Activated CD4-positive, alpha-beta T cell treated with anti-CD3 and anti-CD28 coated beads for 36 hours (primary cell): Measurements from ENCODE around the gene CYBC1. TPM values are rescaled to one million over a fixed set of nuclear protein-coding genes. Genes with fewer than 3 reads are reported as not detected.

ENCODE experiments used
- ATAC-seq: fragments of 200-7000 bp; cut with Tn5 transposase; one replicate; pipeline ENCODE4 v1.10.0; 2021; ENCODE audit warnings: mild to moderate bottlenecking, moderate library complexity
- CTCF ChIA-PET: fragments of 350-600 bp; sonication (Branson Sonifier 250); formaldehyde crosslinking; loops from one replicate; lab custom pipeline; 2021; ENCODE audit warnings: antibody characterized with exemption; lab: Charles Lee
- POLR2A ChIA-PET: fragments of 350-600 bp; sonication (Branson Sonifier 250); formaldehyde crosslinking; loops from one replicate; lab custom pipeline; 2021; ENCODE audit warnings: antibody characterized with exemption, inconsistent platforms; lab: Charles Lee
- DNase-seq: peaks from one replicate; pipeline ENCODE4 v3.0.0-alpha.2; 2020
- H3K27ac Mint-ChIP-seq: one replicate; pipeline ENCODE4 v1.8.0; 2021; ENCODE audit warnings: mixed read lengths
- H3K27me3 Mint-ChIP-seq: one replicate; pipeline ENCODE4 v1.8.0; 2021; ENCODE audit warnings: mixed read lengths
- H3K36me3 Mint-ChIP-seq: one replicate; pipeline ENCODE4 v1.8.0; 2021; ENCODE audit warnings: low read depth, mixed read lengths
- H3K4me1 Mint-ChIP-seq: one replicate; pipeline ENCODE4 v1.8.0; 2021; ENCODE audit warnings: mixed read lengths
- H3K4me3 Mint-ChIP-seq: one replicate; pipeline ENCODE4 v1.8.0; 2021; ENCODE audit warnings: mild to moderate bottlenecking, moderate library complexity, mixed read lengths
- H3K9me3 Mint-ChIP-seq: one replicate; pipeline ENCODE4 v1.8.0; 2021; ENCODE audit warnings: low read depth, mixed read lengths
- intact Hi-C, 2 experiments: fragments of 100-400 bp; cut with DNase I in 1 of 2; cut with micrococcal nuclease in 1 of 2; formaldehyde crosslinking; loops; one replicate each; pipeline versions ENCODE4 v1.14.2 to v1.15.1; 2022 to 2024; cut with DNase I, micrococcal nuclease
- total RNA-seq, 2 experiments: library from RNA; stranded (reverse); gene quantifications; one replicate each; pipeline ENCODE4 v1.2.3, GENCODE V29; 2021

The CYBC1 gene
- total RNA-seq, 2 experiments from 2014 or later: 286 to 329 TPM

DNA sequence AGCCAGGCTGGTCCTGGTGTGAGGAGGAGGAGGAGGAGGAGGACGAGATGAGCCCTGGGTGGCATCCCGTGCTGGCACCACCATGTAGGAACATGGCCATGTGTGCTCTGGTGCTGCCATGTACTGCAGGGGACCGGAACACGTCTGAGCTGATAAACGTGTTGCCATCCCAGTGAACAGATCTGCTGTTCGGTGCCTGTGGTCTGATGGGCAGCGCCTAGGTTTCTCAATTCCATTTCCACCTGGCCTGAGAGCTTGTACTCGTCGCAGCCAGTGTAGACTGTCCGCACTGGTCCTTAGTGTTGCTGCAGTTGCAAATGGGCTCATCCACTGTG, 40.6 kb upstream of the CYBC1 start:
- intact Hi-C loops: loop anchor here in 1 of 2 experiments (5.0 kb wide), 1 partner anchor 61 kb away; no protein-coding TSS in a partner anchor
- Mint-ChIP-seq H3K36me3 (peaks cover 13% of the 10 kb centered on the region), H3K27ac (no peak overlapping the region), H3K4me3 (no peak overlapping the region), H3K9me3 (no peaks in the 10 kb centered on the region), H3K27me3 (no peaks in the 10 kb centered on the region), H3K4me1 (peaks cover 10% of the 10 kb centered on the region)
- ChIA-PET CTCF (interaction anchor here (0.6 kb wide), 1 partner anchor 26 kb away, joined by 3 read pairs; no protein-coding TSS in a partner anchor), POLR2A (no interaction called here)
- DNase-seq (no peak), ATAC-seq (no peak)

DNA sequence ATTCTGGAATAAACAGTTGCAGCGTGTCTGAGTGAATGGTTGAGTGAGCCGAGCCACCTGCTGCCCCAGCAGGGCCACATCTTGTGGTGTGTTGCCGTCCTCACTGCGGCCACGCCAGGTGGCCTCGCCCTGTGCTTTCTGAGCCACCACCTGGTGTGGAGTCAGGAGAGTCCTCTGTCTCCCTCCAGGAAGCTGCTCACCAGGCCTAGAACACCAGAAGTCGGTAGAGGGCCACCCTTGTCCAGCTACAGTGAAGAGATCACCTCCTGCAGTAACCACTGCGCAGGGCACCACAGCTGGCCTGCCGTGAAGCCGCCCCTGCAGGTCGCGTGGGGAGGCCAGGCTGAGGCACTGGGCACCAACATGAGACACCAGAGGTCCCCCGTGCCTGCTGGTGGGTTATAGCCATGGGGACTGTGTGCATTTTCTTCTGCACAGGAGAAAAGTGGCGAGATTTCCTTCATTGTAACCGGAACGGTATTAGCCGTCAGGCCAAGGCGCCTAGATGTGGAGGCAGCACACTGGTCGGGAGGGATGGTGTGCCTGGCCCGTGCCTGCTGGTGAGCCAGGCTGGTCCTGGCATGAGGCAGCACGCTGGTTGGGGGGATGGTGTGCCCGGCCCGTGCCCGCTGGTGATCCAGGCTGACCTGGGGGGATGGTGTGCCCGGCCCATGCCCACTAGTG, 40.1 kb upstream of the CYBC1 start:
- no peaks in the 10 kb centered on the region for H3K27me3 Mint-ChIP-seq
- no peak for DNase-seq
- ChIA-PET POLR2A (no interaction called here), CTCF (interaction anchor here (0.6 kb wide), 1 partner anchor 26 kb away, joined by 3 read pairs; no protein-coding TSS in a partner anchor)
- peaks cover 12% of the 10 kb centered on the region for H3K4me1 Mint-ChIP-seq
- peak overlapping the region; percentile 35 for H3K27ac Mint-ChIP-seq
- H3K9me3 Mint-ChIP-seq: no peaks in the 10 kb centered on the region
- peaks cover 17% of the 10 kb centered on the region for H3K36me3 Mint-ChIP-seq
- no peak for ATAC-seq
- H3K4me3 Mint-ChIP-seq: no peak overlapping the region
- intact Hi-C loops: loop anchor here in 1 of 2 experiments (5.0 kb wide), 1 partner anchor 62 kb away; no protein-coding TSS in a partner anchor

GRCh38 chr17:82489851-82490511, 39.4 kb upstream of the CYBC1 start:
- Mint-ChIP-seq H3K4me3 (no peak overlapping the region), H3K4me1 (peaks cover 12% of the 10 kb centered on the region), H3K36me3 (peaks cover 19% of the 10 kb centered on the region), H3K27me3 (no peaks in the 10 kb centered on the region), H3K27ac (peak overlapping the region; percentile 35), H3K9me3 (no peaks in the 10 kb centered on the region)
- CTCF ChIA-PET: no interaction called here
- POLR2A ChIA-PET: no interaction called here
- no peak for ATAC-seq
- intact Hi-C loops: loop anchor here in 1 of 2 experiments (5.0 kb wide), 1 partner anchor 62 kb away; no protein-coding TSS in a partner anchor
- no peak for DNase-seq

- ChIA-PET POLR2A (no interaction called here), CTCF (interaction anchor here (0.9 kb wide), 1 partner anchor 179 kb away, joined by 3 read pairs; no protein-coding TSS in a partner anchor)
- intact Hi-C loops: no loop called here
- no peaks in the 10 kb centered on the region for H3K9me3 Mint-ChIP-seq
- peaks cover 24% of the 10 kb centered on the region for H3K36me3 Mint-ChIP-seq
- H3K27me3 Mint-ChIP-seq: no peaks in the 10 kb centered on the region
- ATAC-seq (no peak), DNase-seq (no peak)
- H3K27ac Mint-ChIP-seq: no peak overlapping the region
- no peak overlapping the region for H3K4me3 Mint-ChIP-seq
- peaks cover 8% of the 10 kb centered on the region for H3K4me1 Mint-ChIP-seq
Measured at GRCh38 chr17:82489117-82489516, 38.6 kb upstream of the CYBC1 start.

- H3K9me3 Mint-ChIP-seq: no peaks in the 10 kb centered on the region
- H3K36me3 Mint-ChIP-seq: peaks cover 30% of the 10 kb centered on the region
- intact Hi-C loops: no loop called here
- H3K4me3 Mint-ChIP-seq: no peak overlapping the region
- DNase-seq: no peak
- CTCF ChIA-PET: interaction anchor here (0.7 kb wide), 1 partner anchor 60 kb away, joined by 3 read pairs; no protein-coding TSS in a partner anchor
- peaks cover 8% of the 10 kb centered on the region for H3K4me1 Mint-ChIP-seq
- POLR2A ChIA-PET: no interaction called here
- no peaks in the 10 kb centered on the region for H3K27me3 Mint-ChIP-seq
- no peak for ATAC-seq
- H3K27ac Mint-ChIP-seq: no peak overlapping the region
Measured at GRCh38 chr17:82487910-82488309, 37.4 kb upstream of the CYBC1 start.

DNA sequence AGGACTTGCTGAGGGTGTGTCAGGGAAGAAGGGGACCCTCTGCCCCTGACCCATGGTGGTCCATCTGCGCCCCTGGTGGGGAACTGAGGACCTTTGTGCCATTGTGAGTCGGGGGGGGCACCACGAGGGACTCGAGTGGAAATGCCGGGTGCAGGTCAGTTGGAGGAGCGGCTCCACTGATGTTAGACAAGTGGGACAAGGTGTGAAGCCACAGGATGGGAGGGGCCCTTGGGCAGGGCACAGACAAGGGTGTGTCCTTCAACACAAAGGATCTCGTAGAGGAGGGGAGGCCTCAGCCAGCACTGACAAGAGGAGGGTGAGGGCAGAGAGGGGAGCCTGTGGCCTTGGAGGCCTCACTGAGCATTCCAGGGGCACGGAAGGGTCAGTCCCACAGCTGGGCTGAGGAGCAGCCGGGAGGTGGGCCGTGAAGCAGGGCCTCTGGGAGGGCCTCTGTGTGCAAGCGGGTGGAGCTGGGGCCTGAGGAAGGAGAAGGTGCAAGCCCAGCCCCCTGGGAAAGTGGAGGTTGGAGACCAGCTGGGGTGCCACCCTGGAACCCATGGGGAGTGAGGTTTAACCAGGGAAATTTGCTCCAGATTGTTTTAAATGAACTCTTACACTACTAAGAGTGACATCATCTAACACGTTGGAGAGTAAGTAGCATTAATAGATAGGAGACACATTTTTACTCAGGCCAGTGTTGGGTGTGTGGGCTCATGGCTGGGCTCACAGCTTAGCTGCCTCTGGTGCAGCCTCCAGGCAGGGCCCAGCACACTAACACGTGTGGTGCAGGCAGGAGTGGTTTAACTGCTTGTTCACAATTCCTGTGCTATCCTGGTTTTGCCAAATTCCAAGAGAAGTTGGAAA, 35.9 kb upstream of the CYBC1 start:
- DNase-seq: no peak
- Mint-ChIP-seq H3K4me3 (no peak overlapping the region), H3K27me3 (no peaks in the 10 kb centered on the region), H3K4me1 (peaks cover 8% of the 10 kb centered on the region), H3K9me3 (no peaks in the 10 kb centered on the region), H3K27ac (no peak overlapping the region), H3K36me3 (peaks cover 36% of the 10 kb centered on the region)
- ChIA-PET CTCF (no interaction called here), POLR2A (no interaction called here)
- no peak for ATAC-seq
- intact Hi-C loops: no loop called here

- no peak for DNase-seq
- ATAC-seq: no peak
- intact Hi-C loops: no loop called here
- H3K36me3 Mint-ChIP-seq: peaks cover 42% of the 10 kb centered on the region
- H3K4me1 Mint-ChIP-seq: peaks cover 8% of the 10 kb centered on the region
- H3K27ac Mint-ChIP-seq: no peak overlapping the region
- H3K9me3 Mint-ChIP-seq: no peaks in the 10 kb centered on the region
- no peak overlapping the region for H3K4me3 Mint-ChIP-seq
- H3K27me3 Mint-ChIP-seq: no peaks in the 10 kb centered on the region
- CTCF ChIA-PET: interaction anchor here (0.6 kb wide), 1 partner anchor 176 kb away, joined by 3 read pairs; no protein-coding TSS in a partner anchor
- POLR2A ChIA-PET: no interaction called here
Measured at GRCh38 chr17:82483836-82484235, 33.3 kb upstream of the CYBC1 start.

- no peak for DNase-seq
- POLR2A ChIA-PET: no interaction called here
- Mint-ChIP-seq H3K4me1 (peaks cover 8% of the 10 kb centered on the region), H3K27ac (no peak overlapping the region), H3K27me3 (no peaks in the 10 kb centered on the region), H3K9me3 (no peaks in the 10 kb centered on the region), H3K4me3 (no peak overlapping the region), H3K36me3 (peaks cover 41% of the 10 kb centered on the region)
- no peak for ATAC-seq
- intact Hi-C loops: no loop called here
- CTCF ChIA-PET: interaction anchor here (0.6 kb wide), 1 partner anchor 176 kb away, joined by 3 read pairs; no protein-coding TSS in a partner anchor
Measured at GRCh38 chr17:82483204-82483660, 32.7 kb upstream of the CYBC1 start.

DNA sequence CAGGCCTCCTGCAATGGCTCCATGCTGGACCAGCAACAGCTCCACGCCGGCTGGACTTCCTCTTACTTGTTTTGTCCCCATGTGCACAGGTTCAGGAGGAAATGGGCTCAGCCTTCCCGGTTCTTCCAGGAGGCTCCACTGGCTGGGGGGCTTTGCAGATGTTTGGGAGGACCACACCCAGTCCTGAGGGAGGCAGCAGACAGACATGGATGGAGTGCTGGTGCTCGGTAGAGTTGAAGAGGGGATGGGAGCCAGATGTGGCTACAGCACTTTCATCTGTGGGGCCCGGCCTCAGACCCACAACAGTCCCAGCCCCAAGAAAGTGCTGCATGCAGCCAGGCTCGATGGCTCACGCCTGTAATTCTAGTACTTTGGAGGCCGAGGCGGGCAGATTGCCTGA, 29.8 kb upstream of the CYBC1 start:
- no peak for DNase-seq
- intact Hi-C loops: loop anchor here in 1 of 2 experiments (1.0 kb wide), 1 partner anchor 71 kb away; no protein-coding TSS in a partner anchor
- H3K4me3 Mint-ChIP-seq: no peak overlapping the region
- H3K36me3 Mint-ChIP-seq: peaks cover 38% of the 10 kb centered on the region
- POLR2A ChIA-PET: no interaction called here
- H3K9me3 Mint-ChIP-seq: no peaks in the 10 kb centered on the region
- H3K4me1 Mint-ChIP-seq: peaks cover 4% of the 10 kb centered on the region
- no peak for ATAC-seq
- CTCF ChIA-PET: interaction anchor here (0.7 to 1.2 kb wide), 2 partner anchors 71 to 74 kb away, joined by 3 to 6 read pairs; no protein-coding TSS in a partner anchor
- no peak overlapping the region for H3K27ac Mint-ChIP-seq
- no peaks in the 10 kb centered on the region for H3K27me3 Mint-ChIP-seq

- intact Hi-C loops: loop anchor here in 1 of 2 experiments (1.0 kb wide), 1 partner anchor 72 kb away; no protein-coding TSS in a partner anchor
- H3K4me1 Mint-ChIP-seq: peaks cover 4% of the 10 kb centered on the region
- POLR2A ChIA-PET: no interaction called here
- H3K36me3 Mint-ChIP-seq: peaks cover 32% of the 10 kb centered on the region
- ATAC-seq: no peak
- no peak overlapping the region for H3K27ac Mint-ChIP-seq
- CTCF ChIA-PET: interaction anchor here (0.6 to 1.2 kb wide), 3 partner anchors 49 to 75 kb away, joined by 3 to 6 read pairs (median 5); no protein-coding TSS in a partner anchor
- no peak for DNase-seq
- no peaks in the 10 kb centered on the region for H3K27me3 Mint-ChIP-seq
- no peaks in the 10 kb centered on the region for H3K9me3 Mint-ChIP-seq
- H3K4me3 Mint-ChIP-seq: no peak overlapping the region
Measured at GRCh38 chr17:82479602-82480001, 29.1 kb upstream of the CYBC1 start.

GRCh38 chr17:82477934-82478333, 27.4 kb upstream of the CYBC1 start:
- Mint-ChIP-seq H3K36me3 (peaks cover 28% of the 10 kb centered on the region), H3K9me3 (no peaks in the 10 kb centered on the region), H3K27me3 (no peaks in the 10 kb centered on the region), H3K4me3 (no peak overlapping the region), H3K4me1 (peaks cover 4% of the 10 kb centered on the region), H3K27ac (no peak overlapping the region)
- POLR2A ChIA-PET: no interaction called here
- DNase-seq (no peak), ATAC-seq (no peak)
- intact Hi-C loops: no loop called here
- CTCF ChIA-PET: interaction anchor here (1.0 kb wide), 1 partner anchor 53 kb away, joined by 3 read pairs; no protein-coding TSS in a partner anchor
